Measurements from ENCODE around the gene ATOH8. TPM values are rescaled to one million over a fixed set of nuclear protein-coding genes. Genes with fewer than 3 reads are reported as not detected.

Gene ATOH8
- total RNA-seq, 5 donors from 2014 or later (not counting 1 experiment from before 2014, with no cell fraction given), result 0.20 TPM; not detected in 4

DNA sequence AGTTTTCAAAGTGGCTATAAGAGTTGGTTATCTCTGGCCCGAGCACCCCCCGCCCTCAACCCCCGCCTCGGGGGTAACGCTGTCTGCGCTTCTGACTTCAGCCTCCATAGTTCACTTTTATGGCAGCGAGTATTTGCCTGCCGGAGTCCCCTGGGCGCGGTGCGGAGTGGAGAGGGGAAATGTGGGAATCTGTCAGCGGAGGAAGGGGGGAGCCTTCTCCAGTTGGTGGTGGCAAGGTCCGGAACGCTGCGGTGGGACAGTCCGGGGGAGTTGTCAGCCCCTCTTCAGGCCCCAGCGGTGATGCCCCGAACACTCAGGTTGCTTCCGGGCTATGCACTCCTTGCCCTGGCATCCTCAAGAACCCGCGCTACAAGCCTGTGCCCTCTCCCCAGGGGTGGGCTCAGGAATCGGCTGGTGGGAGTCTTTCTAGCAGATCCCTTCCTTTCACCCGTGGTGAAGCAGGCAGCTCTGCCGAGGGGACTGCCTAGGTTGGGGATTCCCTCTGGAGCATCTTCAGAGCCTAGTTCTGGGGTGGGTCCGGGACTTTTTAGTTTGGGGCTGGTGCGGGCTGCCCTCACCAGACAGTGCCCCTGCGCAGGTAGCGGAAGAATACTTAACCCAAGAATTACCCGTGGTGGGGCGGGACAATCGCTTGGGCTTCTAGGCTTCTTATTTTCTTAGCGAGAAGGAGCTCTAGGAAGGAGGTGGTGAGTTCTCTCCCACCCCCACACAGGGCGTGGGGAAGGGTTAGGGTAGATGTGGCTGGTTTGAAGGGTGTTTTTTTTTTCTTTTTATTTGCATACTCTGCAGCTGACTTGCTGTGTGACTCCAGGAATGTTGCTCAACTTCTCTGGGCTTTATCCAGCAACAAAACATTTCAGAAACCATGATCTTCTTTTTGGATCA lies 1.6 kb downstream of the ATOH8 start:
- peaks cover 5 to 32% of the 10 kb centered on the region in 2 experiments for H3K4me1 ChIP-seq (ENCODE audit: control insufficient read depth in 1 of 2, extremely low read depth in 1 of 2, insufficient read depth in 2 of 2, low read length in 2 of 2)
- H3K4me3 ChIP-seq (ENCODE audit: control insufficient read depth in 1 of 2, extremely low read depth in 1 of 2, low read length in 1 of 2), result peak overlapping the region; percentile 4 to 70
- no peak overlapping the region for H3K27ac Mint-ChIP-seq
- H3K4me3 Mint-ChIP-seq, result peak overlapping the region; percentile 74 to 82 (median 75)
- no peaks in the 10 kb centered on the region for H3K36me3 ChIP-seq (ENCODE audit: control insufficient read depth in 2 of 2, extremely low read depth in 1 of 2, insufficient read depth in 1 of 2, low read length in 1 of 2)
- H3K27ac ChIP-seq (ENCODE audit: low read length), result no peak overlapping the region
- peak in 2 of 35 experiments; percentile 11 to 19 for DNase-seq
- peaks cover 42 to 79% of the 10 kb centered on the region in 2 donors for H3K27me3 Mint-ChIP-seq
- ChIA-PET CTCF (interaction anchor here in 1 of 2 donors (0.6 kb wide), 1 partner anchor 111 kb away, joined by 4 read pairs; no protein-coding TSS in a partner anchor), POLR2A (no interaction called here)
- no peaks in the 10 kb centered on the region for H3K36me3 Mint-ChIP-seq
- peaks cover 2 to 98% of the 10 kb centered on the region in 2 experiments for H3K27me3 ChIP-seq (replicated peaks in 1 of 2; ENCODE audit: control insufficient read depth in 2 of 2, extremely low read depth in 1 of 2, insufficient read depth in 2 of 2, low read length in 1 of 2)
- no peaks in the 10 kb centered on the region for H3K9me3 Mint-ChIP-seq
- WGBS (ENCODE audit: insufficient coverage), result 3% methylated on average over 17 of the region's 33 CpGs
- H3K4me1 Mint-ChIP-seq, result peaks cover 11 to 26% (median 16%) of the 10 kb centered on the region in 3 donors
- peak in 2 of 4 experiments; percentile 25 to 51 for ATAC-seq (replicated peaks in 1 of 4)
- H3K9me3 ChIP-seq, result no peaks in the 10 kb centered on the region

DNA sequence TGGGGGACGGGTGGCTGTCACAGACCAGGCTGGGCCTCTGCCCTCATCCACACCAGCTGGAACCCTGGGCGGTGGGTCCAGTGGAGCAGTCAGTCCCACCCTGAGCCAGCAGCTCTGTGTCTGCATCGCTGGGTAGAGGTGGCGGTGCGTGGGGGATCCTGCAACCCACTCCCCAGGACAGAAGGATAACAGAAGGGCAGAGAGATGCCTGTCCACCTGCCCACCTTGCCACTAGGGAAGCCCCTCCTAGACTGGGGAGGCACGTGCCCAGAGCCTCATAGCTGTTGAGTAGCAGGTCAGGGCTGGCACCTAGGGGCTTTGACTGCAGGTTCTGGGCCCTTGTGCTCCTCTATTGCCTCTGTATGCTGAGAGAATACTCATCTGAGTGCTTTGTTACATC lies 2.4 kb downstream of the ATOH8 start:
- peak overlapping the region in 1 of 3 donors; percentile 82 for H3K4me3 Mint-ChIP-seq
- H3K27ac Mint-ChIP-seq, result no peak overlapping the region
- 78% methylated on average over 3 of the region's 6 CpGs for WGBS (ENCODE audit: insufficient coverage)

DNA sequence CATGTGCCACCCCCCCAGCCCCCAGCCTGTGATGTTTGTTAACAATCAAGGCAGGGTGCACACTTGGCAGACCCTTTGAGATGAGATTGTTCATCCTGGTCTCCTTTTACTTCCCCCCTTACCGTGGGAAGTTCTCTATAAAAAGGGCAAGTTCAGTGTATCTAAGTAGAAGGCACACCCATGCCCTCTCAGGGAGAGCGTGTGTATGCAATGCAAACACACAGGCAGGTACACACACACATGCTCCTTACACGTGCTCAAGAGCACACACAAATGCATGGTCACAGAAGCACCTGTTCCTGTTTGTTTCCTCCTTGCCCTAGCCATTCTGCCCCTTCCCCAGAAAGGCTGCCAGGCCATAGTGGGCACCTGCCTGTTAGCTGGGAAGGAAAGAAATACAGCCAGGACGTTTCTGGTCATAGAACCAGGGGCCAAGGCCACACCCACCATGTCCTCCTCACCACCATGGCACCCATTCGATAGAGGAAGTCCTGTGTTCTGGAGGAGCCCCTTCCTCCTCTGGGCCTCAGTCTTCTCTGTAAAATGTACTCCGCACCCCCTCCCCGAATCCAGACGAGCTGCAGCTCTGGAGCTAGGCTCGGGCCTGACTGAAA lies 3.1 kb downstream of the ATOH8 start:
- Histone ChIP-seq H3K4me3 (ENCODE audit: control insufficient read depth in 1 of 2, extremely low read depth in 1 of 2, low read length in 1 of 2) (no peak overlapping the region), H3K4me1 (ENCODE audit: control insufficient read depth in 1 of 2, extremely low read depth in 1 of 2, insufficient read depth in 2 of 2, low read length in 2 of 2) (peaks cover 5 to 32% of the 10 kb centered on the region in 2 experiments), H3K27me3 (replicated peaks in 1 of 2; ENCODE audit: control insufficient read depth in 2 of 2, extremely low read depth in 1 of 2, insufficient read depth in 2 of 2, low read length in 1 of 2) (peaks cover 0 to 88% of the 10 kb centered on the region in 2 experiments), H3K36me3 (ENCODE audit: control insufficient read depth in 2 of 2, extremely low read depth in 1 of 2, insufficient read depth in 1 of 2, low read length in 1 of 2) (no peaks in the 10 kb centered on the region), H3K27ac (ENCODE audit: low read length) (no peak overlapping the region), H3K9me3 (no peaks in the 10 kb centered on the region)
- peak overlapping the region in 1 of 3 donors; percentile 29 for H3K4me3 Mint-ChIP-seq
- DNase-seq (no peak), ATAC-seq (replicated peaks in 1 of 4) (no peak)
- no peaks in the 10 kb centered on the region for H3K9me3 Mint-ChIP-seq
- 52% methylated on average over 7 of the region's 9 CpGs for WGBS (ENCODE audit: insufficient coverage)
- POLR2A ChIA-PET, result no interaction called here
- H3K4me1 Mint-ChIP-seq, result peaks cover 11 to 26% (median 16%) of the 10 kb centered on the region in 3 donors
- H3K36me3 Mint-ChIP-seq, result no peaks in the 10 kb centered on the region
- no peak overlapping the region for H3K27ac Mint-ChIP-seq
- CTCF ChIA-PET, result no interaction called here
- peaks cover 34 to 75% of the 10 kb centered on the region in 2 donors for H3K27me3 Mint-ChIP-seq

More for the DNA sequence above, 2.4 kb downstream of the ATOH8 start:
- POLR2A ChIA-PET, result no interaction called here
- H3K36me3 ChIP-seq (ENCODE audit: control insufficient read depth in 2 of 2, extremely low read depth in 1 of 2, insufficient read depth in 1 of 2, low read length in 1 of 2), result no peaks in the 10 kb centered on the region
- H3K4me3 ChIP-seq (ENCODE audit: control insufficient read depth in 1 of 2, extremely low read depth in 1 of 2, low read length in 1 of 2), result no peak overlapping the region
- no peaks in the 10 kb centered on the region for H3K9me3 ChIP-seq
- Mint-ChIP-seq H3K27me3 (peaks cover 40 to 81% of the 10 kb centered on the region in 2 donors), H3K36me3 (no peaks in the 10 kb centered on the region), H3K9me3 (no peaks in the 10 kb centered on the region), H3K4me1 (peaks cover 11 to 26% (median 16%) of the 10 kb centered on the region in 3 donors)
- H3K27ac ChIP-seq (ENCODE audit: low read length), result no peak overlapping the region
- DNase-seq (no peak), ATAC-seq (replicated peaks in 1 of 4) (no peak)
- H3K4me1 ChIP-seq (ENCODE audit: control insufficient read depth in 1 of 2, extremely low read depth in 1 of 2, insufficient read depth in 2 of 2, low read length in 2 of 2), result peaks cover 5 to 32% of the 10 kb centered on the region in 2 experiments
- CTCF ChIA-PET, result no interaction called here
- peaks cover 2 to 96% of the 10 kb centered on the region in 2 experiments for H3K27me3 ChIP-seq (replicated peaks in 1 of 2; ENCODE audit: control insufficient read depth in 2 of 2, extremely low read depth in 1 of 2, insufficient read depth in 2 of 2, low read length in 1 of 2)

DNA sequence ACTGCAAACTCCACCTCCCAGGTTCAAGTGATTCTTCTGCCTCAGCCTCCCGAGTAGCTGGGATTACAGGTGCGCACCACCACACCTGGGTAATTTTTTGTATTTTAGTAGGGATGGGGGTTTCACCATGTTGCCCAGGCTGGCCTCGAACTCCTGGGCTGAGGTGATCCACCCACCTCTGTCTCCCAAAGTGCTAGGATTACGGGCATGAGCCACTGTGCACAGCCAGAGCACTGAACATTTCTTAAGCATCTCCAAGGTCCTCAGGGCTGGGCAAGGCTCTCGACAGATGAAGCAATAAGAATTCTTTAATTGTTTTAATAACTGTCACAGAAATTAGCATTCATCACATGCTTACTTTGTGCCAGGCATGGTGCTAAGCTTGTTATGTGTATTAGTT lies 4.1 kb downstream of the ATOH8 start:
- Mint-ChIP-seq H3K4me1 (peaks cover 11 to 22% (median 16%) of the 10 kb centered on the region in 3 donors), H3K27ac (no peak overlapping the region), H3K27me3 (peaks cover 34 to 71% of the 10 kb centered on the region in 2 donors), H3K9me3 (no peaks in the 10 kb centered on the region), H3K36me3 (no peaks in the 10 kb centered on the region), H3K4me3 (no peak overlapping the region)
- Histone ChIP-seq H3K36me3 (ENCODE audit: control insufficient read depth in 2 of 2, extremely low read depth in 1 of 2, insufficient read depth in 1 of 2, low read length in 1 of 2) (no peaks in the 10 kb centered on the region), H3K27me3 (replicated peaks in 1 of 2; ENCODE audit: control insufficient read depth in 2 of 2, extremely low read depth in 1 of 2, insufficient read depth in 2 of 2, low read length in 1 of 2) (peaks cover 0 to 79% of the 10 kb centered on the region in 2 experiments), H3K4me1 (ENCODE audit: control insufficient read depth in 1 of 2, extremely low read depth in 1 of 2, insufficient read depth in 2 of 2, low read length in 2 of 2) (peaks cover 5 to 32% of the 10 kb centered on the region in 2 experiments), H3K27ac (ENCODE audit: low read length) (no peak overlapping the region), H3K4me3 (ENCODE audit: control insufficient read depth in 1 of 2, extremely low read depth in 1 of 2, low read length in 1 of 2) (no peak overlapping the region), H3K9me3 (no peaks in the 10 kb centered on the region)
- ChIA-PET POLR2A (no interaction called here), CTCF (no interaction called here)
- DNase-seq (no peak), ATAC-seq (replicated peaks in 1 of 4) (no peak)
- no CpG with 5 or more reads among the region's 5 CpGs for WGBS (ENCODE audit: insufficient coverage)

DNA sequence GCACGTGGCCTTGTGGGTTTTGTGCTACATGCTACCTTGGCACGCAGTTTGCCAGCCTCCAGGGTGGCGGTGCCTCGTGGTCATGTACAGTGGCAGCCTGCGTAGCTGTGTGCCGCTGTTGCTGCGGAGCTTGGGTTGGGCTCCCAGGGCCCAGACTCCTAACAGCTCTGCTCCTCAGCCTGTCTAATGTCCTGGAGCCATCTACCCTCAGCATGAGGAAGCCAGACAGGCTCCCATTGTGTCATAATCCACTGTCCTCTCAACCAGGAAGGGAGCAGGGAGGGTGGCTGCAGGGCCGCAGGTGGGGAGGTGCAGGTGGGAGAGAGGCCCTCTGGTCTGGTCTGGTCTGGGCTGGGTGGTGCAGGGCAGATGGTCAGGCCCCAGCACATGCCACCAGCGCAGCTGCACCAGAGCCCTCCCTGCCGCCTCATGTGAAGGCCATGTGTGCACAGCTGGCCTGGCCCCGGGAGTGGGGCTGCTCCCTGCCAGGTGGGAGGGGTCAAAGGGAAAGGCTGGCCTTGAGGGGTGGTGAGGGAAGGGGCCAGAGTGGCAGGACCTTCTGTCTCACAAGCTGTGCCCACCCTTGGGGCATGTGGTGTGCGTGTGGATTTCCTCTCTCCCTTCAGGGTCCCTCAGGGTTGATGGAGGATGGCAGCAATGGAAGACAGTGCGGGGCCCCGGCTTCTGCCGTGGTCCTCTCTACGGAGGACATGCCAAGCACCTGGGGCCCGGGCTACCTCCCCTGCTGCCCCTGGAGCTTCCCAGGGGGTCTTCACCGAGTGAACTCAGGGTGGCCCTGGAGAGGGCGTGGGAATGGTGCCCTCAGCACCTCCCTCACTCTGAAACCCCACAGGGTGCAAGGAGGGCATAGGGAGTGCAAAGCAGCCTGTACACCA lies 4.8 kb downstream of the ATOH8 start:
- no peaks in the 10 kb centered on the region for H3K36me3 ChIP-seq (ENCODE audit: control insufficient read depth in 2 of 2, extremely low read depth in 1 of 2, insufficient read depth in 1 of 2, low read length in 1 of 2)
- H3K27me3 ChIP-seq (replicated peaks in 1 of 2; ENCODE audit: control insufficient read depth in 2 of 2, extremely low read depth in 1 of 2, insufficient read depth in 2 of 2, low read length in 1 of 2), result peaks cover 0 to 72% of the 10 kb centered on the region in 2 experiments
- Mint-ChIP-seq H3K36me3 (no peaks in the 10 kb centered on the region), H3K27ac (no peak overlapping the region), H3K27me3 (peaks cover 36 to 71% of the 10 kb centered on the region in 2 donors), H3K9me3 (no peaks in the 10 kb centered on the region), H3K4me3 (no peak overlapping the region), H3K4me1 (peaks cover 11 to 19% (median 14%) of the 10 kb centered on the region in 3 donors)
- no peak for DNase-seq
- H3K9me3 ChIP-seq, result no peaks in the 10 kb centered on the region
- ChIA-PET CTCF (no interaction called here), POLR2A (no interaction called here)
- H3K27ac ChIP-seq (ENCODE audit: low read length), result no peak overlapping the region
- ATAC-seq (replicated peaks in 1 of 4), result no peak
- WGBS (ENCODE audit: insufficient coverage), result 85% methylated on average over 17 of the region's 19 CpGs
- no peak overlapping the region for H3K4me3 ChIP-seq (ENCODE audit: control insufficient read depth in 1 of 2, extremely low read depth in 1 of 2, low read length in 1 of 2)
- peaks cover 5 to 26% of the 10 kb centered on the region in 2 experiments for H3K4me1 ChIP-seq (ENCODE audit: control insufficient read depth in 1 of 2, extremely low read depth in 1 of 2, insufficient read depth in 2 of 2, low read length in 2 of 2)

DNA sequence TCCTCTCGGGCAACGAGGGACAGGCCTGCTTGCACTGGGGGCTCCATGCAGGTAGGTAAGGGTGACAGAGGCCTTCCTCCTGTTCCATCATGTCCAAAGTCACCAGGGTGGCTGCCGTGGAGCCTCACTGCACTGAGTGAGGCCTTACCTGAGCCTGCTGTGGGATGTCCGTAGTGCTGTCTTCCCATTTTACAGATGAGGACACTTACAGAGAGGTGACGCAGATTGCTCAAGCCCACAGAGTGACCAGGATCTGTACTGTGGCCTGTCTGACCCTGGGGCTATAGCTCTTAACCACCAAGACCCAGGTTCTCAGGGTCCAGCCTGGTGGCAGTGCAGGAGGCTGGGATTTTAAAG lies 5.4 kb downstream of the ATOH8 start:
- H3K9me3 ChIP-seq, result no peaks in the 10 kb centered on the region
- DNase-seq (no peak), ATAC-seq (replicated peaks in 1 of 4) (no peak)
- ChIA-PET CTCF (no interaction called here), POLR2A (no interaction called here)
- peaks cover 37 to 70% of the 10 kb centered on the region in 2 donors for H3K27me3 Mint-ChIP-seq
- no peaks in the 10 kb centered on the region for H3K9me3 Mint-ChIP-seq
- no peak overlapping the region for H3K4me3 ChIP-seq (ENCODE audit: control insufficient read depth in 1 of 2, extremely low read depth in 1 of 2, low read length in 1 of 2)
- WGBS (ENCODE audit: insufficient coverage), result 85% methylated on average over 3 of the region's 5 CpGs
- H3K27me3 ChIP-seq (replicated peaks in 1 of 2; ENCODE audit: control insufficient read depth in 2 of 2, extremely low read depth in 1 of 2, insufficient read depth in 2 of 2, low read length in 1 of 2), result peaks cover 0 to 71% of the 10 kb centered on the region in 2 experiments
- H3K27ac Mint-ChIP-seq, result no peak overlapping the region
- no peak overlapping the region for H3K4me3 Mint-ChIP-seq
- peaks cover 5 to 20% of the 10 kb centered on the region in 2 experiments for H3K4me1 ChIP-seq (ENCODE audit: control insufficient read depth in 1 of 2, extremely low read depth in 1 of 2, insufficient read depth in 2 of 2, low read length in 2 of 2)
- H3K36me3 Mint-ChIP-seq, result no peaks in the 10 kb centered on the region
- H3K27ac ChIP-seq (ENCODE audit: low read length), result no peak overlapping the region
- H3K36me3 ChIP-seq (ENCODE audit: control insufficient read depth in 2 of 2, extremely low read depth in 1 of 2, insufficient read depth in 1 of 2, low read length in 1 of 2), result no peaks in the 10 kb centered on the region
- peaks cover 11 to 18% (median 14%) of the 10 kb centered on the region in 3 donors for H3K4me1 Mint-ChIP-seq
